Measurements from ENCODE around the gene SPAG9.

GRCh38 chr17:50977487-50978159 lies 143.0 kb downstream of the SPAG9 start:
- TF ChIP-seq EZH2 (IDR thresholded peaks at IDR 0.05; ENCODE audit: borderline replicate concordance, insufficient read depth, low read depth, low read length, poor library complexity, severe bottlenecking) (no peak), CTCF (IDR thresholded peaks at IDR 0.05) (no peak)

Data from B cell (primary cell).